HG02885 (cell line): ENCODE results near the gene CFAP54.
"Not testable (repeated sequence)": the region's sequence is repeated elsewhere in the genome, so short reads cannot be mapped to it uniquely, and the experiment has no call there.

ENCODE experiments used
- ATAC-seq: cut with Tn5 transposase; IDR thresholded peaks from one replicate; pipeline ENCODE4 v1.9.1; 2021; ENCODE audit warnings: mild to moderate bottlenecking; ENCODE audit not compliant: unreplicated experiment, poor library complexity

The CFAP54 gene, protein sequence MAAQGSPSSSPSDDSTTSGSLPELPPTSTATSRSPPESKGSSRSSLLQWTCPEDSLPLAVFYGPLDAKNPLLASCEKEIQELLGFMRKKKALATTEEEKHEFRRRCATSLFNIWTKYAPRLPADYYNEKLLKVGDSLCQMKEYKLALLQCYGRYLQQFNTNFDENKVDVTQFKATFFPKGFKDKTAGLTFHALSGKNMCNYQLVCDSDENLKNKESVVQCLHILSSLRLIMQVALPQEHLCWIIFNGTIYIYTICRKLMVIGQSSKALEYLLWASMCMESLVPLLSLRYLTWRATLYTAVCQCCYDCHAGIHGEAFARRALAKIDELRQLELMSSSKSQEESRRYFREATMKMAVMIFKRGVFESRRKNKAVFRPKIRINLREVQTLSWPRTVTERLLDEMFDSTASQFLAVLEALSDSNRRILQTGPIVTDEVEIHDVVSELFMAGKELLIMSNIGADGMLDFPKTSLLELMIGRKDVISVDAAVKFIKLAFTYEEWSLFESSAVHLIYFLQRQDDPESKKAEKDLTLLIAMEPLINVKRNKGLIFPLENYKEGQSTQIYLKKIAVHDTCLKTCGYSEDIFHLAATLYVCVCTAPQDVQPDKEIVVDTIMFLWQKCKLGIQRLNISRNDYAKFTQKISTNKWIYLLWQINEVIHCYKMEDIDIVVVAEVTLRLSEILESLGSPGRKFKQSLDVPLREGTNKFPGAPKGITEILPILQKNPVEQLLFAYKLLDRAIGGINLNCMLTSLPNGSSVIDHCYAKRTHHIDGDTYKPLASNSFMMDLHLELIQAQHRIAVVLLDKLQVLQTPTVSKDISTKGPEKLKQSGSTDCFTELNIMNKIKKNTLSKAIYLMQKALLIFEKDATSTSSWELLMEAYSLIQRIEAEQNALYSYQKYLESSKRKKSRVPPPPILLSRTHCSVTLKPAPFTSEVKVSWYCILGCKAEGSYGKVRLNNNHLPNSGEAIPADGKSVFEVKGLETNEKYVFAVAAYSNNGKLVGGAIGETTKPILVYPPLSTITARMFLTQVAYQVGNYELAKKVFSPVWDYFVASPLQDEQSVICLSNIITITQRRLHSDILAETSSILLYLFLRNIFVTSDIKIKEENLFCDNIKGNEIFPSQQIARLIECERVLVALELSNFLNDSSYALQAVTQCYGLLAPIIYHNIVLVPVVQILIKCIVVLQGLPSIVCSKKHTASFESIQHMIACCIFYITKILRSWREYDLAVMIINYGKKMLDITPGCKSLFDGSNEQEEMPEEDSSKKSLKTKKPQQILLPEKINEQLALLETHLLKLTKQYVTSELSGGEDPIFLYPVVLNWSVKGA (N-terminal part only)

DNA sequence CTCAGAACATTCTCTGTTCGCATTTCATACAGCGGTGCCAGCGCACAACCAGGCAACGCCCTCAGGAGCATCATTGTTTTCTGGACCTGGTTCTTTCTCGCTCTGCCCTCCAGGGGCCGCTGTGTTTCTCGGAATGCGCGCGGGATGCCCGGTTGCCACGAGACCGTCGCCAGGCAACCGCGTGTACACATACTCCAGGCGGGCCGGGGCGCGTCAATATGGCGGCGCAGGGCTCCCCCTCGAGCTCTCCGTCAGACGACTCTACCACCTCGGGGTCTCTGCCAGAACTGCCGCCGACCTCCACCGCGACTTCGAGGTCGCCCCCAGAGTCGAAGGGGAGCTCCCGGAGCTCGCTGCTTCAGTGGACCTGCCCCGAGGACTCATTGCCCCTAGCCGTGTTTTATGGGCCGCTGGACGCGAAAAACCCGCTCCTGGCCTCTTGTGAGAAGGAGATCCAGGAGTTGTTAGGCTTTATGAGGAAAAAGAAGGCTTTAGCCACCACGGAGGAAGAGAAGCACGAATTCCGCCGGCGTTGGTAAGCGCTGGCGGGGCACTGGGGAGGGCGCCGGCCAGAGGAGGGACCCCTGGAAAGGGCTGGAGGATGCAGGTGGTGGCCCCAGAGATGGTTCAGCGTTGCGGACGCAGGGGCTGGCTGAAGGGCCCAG is at the start of gene CFAP54:
CFAP54 (plus strand) TSS at position 186 of the 665 bp plus-strand sequence; CDS start at position 219, 33 bp downstream.
- peak; percentile 93 for ATAC-seq

DNA sequence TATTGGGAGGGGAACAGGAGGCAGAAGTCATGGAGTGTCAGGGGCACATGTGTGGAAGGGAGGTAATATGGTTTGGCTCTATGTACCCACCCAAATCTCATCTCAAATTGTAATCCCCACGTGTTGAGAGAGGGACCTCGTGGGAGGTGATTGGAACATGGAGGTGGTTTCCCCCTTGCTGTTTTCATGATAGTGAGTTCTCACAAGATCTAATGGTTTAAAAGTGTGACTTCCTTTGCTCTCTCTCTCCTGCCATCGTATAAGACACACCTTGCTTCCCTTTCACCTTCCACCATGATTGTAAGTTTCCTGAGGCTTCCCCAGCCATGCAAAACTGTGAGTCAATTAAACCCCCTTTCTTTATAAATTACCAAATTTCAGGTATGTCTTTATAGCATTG is 47.6 kb upstream of the CFAP54 start:
- ATAC-seq: no peak

DNA sequence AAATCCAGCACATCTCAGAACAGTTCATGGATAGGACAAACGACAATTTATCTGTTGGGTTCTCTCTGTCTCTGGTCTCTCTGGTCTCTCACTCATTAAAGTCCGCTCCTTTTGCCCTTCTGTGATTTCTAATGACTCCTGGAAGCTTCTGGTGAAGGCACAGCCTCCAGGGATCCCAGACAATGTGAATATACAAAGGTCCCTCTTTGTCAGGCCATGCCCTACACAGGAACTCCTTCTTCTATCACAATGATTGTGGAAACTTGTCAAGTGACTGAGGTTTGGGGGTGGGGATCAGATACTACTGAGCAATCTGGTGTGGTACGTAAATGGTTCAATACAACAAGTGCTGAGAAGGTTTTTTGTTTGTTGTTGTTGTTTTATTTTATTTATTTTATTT is 46.5 kb upstream of the CFAP54 start:
- no peak for ATAC-seq

DNA sequence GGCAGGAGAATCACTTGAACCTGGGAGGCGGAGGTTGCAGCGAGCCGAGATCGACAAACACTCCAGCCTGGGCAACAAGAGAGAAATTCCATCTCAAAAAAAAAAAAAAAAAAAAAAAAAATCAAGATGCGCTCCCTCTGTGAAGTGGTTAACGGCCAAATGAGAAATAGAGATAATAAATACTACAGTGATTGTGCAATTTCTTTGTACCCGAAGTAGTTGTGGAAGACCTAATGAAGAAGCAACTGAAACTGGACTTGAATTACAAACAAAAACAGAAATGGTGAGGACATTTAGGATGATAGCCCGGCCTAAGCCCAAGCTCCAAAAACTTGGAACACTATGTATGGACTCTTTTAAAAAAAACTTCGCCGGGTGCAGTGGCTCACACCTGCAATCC is 45.0 kb upstream of the CFAP54 start:
- no peak for ATAC-seq

DNA sequence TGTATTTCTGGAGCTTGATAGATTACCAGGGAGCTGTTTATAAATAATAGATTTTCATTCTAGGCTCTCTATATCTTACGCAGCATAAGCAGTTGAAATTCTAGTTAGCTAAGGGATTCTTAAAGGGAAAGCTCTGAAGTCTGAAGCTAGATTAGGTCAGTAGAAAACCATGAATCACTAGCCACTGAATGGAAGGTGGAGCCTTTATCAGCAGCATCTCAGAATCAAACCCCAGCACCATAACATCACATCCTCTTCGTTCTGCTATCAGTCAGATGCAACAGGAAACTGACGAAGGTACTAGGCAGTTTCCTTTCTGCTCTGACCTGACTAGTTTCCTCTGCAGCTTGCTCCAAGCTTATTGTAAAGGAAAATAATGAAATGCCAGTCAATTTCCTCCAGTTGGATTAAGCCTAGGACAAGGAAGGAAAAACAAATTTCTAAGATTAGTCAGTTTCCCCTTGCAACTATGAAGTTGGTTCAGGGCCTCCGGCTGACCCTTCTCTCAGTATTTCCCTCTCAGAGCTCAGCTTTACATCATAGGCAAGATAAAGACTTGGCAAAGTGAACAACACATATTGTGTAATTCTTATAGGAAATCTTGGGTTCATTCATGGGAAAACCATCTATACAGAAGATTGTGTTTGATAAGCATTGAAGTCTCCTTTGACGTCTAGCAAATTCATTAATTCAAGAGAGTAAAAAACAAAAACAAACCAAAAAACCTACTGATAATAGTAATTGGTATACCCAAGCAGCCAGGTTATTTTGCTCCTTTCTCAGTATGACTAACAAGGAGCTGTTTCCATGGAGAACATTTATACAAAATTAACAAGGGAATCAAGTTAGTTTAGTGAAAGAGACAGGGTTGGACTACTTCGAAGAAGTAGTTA is 43.4 kb upstream of the CFAP54 start:
- ATAC-seq: peak; percentile 96

DNA sequence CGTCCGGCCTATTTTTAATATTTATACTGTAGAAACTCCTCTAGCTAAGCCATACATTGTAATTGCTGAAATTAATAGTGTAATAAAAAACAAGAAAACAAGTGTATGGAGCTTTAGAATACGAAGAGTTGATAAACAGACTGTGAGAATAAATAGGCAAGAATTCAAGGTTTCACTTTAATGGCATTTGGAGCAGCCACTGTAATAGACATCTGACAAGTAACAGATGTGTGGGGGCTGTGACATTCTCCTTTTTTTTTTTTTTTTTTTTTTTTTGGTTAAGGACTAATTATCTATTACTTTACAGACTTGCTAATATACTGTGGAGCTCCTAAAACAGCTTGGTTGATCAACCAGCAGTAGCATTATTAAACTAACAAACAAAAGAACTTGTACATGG is 42.1 kb upstream of the CFAP54 start:
- ATAC-seq: no peak

DNA sequence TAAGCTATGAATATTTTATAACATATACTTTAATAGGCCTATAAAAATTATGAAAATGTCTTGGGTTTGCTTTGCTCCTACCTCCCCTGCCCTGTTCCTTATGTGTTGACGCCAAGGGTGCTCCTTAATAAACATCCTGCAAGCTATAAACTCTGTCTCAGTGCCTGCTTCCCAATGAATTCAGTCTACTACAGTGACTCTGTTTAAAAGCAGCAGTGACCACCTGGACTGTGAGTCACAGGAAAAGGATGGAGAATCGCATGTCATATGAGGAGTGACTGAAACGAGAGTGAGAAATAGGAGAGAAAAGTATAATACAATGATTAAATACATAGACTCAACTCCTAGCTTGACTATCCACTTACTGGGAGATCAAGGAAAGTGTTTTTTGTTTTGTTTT is 41.1 kb upstream of the CFAP54 start:
- ATAC-seq: no peak

DNA sequence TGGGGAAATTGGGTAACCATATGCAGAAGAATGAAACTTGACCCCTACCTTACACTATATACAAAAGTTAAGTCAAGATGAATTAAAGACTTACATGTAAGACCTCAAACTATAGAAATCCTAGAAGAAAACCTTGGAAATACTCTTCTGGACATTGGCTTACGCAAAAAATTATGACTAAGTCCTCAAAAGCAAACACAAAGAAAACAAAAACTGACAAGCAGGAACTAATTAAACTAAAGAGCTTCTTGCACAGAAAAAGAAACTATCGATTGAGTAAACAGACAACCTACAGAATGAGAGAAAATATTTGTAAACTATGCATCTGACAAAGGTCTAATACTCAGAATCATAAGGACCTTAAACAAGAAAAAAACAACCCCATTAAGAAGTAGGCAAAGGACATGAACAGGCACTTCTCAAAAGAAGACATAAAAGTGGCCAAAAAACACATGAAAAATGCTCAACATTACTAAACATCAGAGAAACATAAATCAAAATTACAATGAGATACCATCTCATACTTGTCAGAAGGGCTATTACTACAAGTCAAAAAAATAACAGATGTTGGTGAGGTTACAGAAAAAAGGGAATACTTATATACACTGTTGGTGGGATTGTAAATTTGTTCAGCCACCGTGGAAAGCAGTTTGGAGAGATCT is 37.0 kb upstream of the CFAP54 start:
- no peak for ATAC-seq

DNA sequence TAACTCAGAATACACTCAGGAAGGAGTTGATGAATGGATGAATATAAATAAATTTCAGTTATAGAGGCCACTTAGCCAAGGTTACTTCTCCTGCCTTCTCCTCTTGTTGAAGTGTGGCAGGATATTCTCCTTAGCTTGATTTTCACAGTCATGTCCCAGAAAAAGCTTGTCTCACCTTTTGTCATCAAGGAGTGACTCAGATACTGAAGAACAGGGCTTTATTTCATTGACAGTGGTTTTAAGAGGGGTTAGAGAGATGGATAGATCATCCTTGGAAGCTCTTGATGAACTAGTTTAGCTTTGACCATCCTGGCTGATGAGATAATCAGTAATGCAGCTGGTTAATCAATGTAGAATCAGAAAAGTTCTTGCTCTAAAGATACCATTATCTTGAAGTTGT is 35.0 kb upstream of the CFAP54 start:
- ATAC-seq: no peak

DNA sequence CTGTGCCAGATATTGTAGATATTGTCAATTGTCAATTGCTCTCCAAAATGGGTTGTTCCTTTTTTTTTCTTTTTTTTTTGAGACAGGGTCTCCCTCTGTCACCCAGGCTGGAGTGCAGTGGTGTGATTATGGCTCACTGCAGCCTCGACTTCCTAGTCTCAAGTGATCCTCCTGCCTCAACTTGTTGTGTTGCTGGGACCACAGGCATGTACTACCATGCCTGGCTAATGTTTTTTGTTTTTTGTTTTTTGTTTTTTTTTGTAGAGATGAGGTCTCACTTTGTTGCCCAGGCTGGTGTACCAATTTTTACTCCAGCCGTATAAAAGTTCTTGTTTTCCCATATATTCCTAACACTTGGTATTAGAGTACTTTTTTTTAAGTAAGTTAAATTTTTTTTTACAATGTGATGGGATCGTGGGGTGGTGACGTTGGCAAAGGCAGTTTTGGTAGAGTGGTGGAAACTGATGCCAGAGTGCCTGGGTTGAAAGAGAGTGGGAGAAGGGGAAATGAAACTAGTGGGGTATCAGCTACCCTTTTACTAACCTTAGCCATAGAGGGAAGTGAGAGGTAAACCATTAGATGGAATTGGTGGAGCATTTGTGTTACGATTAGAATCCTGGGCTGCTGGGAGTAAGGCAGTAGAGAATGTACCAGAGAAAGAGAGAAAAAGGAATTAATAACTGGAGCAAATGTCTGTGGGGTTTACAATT is 33.0 kb upstream of the CFAP54 start:
- ATAC-seq: peak; percentile 93

DNA sequence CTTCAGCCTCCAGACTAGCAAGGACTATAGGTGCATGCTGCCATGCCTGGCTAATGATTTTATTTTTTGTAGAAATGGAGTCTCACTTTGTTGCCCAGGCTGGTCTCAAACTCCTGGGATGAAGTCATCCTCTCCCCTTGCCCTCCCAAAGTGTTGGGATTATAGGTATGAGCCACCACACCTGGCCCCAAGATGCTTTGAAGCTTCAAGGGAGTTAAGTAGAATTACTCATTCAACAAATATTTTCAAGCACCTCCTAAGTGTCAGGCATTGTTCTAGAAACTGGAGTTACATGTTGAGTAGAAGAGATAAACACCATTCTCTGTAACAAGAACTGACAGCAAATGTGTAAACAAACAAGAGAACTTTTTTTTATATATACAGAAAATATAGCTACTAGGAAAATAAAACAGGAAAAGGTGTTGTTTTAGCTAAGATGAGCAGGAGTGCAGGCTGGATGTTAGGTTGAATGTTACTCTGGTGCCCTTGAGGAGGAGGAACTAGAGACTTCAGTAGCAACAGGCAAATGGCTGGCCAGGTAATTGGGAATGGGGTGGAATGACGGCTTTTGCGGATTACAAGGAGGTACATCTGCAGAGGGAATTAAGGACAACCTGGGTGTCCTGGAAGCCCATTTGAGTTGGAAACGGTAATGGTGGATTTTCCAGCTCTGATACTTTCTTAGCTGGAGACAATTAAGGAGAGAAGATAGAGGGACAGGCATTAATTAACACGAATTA is 32.0 kb upstream of the CFAP54 start:
- ATAC-seq: no peak

DNA sequence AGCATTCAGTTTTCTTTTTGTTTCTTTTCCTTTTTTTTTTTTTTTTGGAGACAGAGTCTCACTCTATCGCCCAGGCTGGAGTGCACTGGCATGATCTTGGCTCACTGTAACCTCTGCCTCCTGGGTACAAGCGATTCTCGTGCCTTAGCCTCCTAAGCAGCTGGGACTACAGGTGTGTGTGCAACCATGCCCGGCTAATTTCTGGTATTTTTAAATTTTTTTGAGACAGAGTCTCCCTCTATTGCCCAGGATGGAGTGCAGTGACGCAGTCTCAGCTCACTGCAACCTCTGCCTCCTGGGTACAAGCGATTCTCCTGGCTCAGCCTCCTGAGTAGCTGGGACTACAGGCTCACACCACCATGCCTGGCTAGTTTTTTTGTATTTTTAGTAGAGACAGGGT is 30.1 kb upstream of the CFAP54 start:
- not testable (repeated sequence) for ATAC-seq

DNA sequence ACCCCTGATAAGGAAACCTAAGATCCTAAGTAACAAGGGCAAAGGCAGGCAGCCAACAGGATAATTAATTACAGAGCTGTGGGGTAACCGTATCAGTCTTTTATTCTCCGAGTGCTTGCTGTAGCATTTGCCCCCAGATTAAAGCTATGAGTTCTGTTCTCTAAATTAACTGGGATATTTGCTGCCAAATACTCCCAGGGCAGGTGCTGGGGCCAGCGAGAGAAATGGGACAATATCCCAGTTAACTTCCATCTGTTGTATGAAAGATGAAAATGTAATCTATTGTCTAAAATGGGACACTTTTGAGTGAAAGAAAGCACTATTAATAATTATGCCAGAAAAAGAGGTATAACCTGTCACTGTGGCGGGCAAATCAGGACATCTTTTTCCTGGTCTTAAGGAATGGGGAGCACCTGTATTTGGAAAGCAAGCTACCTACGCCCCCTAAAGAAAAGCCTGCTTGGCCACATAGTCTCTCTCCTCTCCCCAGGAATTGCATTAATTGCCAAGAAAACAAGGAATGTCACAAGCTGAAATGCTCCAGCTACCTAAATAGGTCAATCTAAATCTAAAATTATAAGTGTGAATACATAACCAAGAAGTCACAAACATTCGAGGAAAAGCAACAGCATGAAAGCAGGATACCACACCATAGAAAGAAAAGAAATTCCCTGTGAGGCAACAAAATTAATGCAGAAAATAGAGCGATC is 26.7 kb upstream of the CFAP54 start:
- no peak for ATAC-seq

DNA sequence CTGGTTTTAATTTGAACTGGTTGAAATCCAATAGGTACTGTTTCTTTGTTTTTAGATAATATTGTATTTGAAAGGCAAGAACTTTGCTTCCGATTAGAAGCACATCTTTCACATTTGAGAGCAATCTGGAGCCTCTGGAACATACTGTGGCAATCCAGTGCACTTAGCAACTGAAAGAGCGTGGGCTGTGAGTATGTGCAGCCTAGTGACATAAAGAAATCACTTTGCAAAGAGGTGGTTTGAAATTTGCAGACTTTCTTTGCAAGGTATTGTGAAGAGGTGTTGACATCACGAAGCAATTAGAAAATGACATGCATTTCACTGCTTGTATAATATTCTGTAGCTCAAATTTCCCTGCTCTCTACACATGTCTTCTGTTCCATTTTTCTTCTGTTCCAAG is 23.5 kb upstream of the CFAP54 start:
- no peak for ATAC-seq

DNA sequence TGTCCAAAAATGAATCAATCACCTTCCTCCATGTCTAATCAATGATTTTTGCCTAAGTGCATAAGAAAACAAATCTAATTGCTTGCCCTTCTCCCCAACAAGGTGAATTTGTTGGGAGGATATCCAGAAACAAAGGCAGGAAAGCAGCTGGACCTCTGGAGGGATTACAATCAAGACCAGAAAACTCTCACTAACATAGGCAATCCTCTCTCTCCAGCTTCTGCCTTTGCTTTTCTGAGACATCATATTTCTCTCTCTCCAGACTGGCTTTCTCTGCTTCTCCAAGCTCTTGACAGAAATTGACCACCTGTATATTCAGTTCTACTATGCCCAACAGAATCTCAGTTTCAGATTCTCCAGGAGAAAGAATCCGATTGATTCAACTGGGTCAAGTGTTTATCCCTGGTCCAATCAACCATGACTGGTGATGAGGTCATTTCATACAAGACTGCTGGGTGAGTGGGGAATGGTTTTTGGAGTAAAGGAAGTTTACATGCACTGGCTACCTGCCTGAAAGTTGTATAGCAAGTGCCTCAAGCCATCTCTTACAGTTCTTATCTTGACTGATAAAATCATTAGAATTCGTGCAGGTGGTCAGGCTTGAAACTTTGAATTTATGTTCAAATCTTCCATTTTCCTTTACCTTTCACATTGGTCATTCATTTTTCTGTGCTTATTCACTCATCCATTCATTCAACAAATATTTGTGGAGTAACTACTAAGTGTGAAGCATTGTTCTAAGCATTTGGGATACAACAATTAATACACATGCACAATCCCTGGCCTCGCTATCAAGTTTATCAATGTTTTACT is 22.2 kb upstream of the CFAP54 start:
- no peak for ATAC-seq
